ENCODE data around the gene OOSP2. TPM values are rescaled to one million over a fixed set of nuclear protein-coding genes. Genes with fewer than 3 reads are reported as not detected.

The OOSP2 gene
- total RNA-seq, 1 experiment from 2014 or later: not detected

- H3K27me3 ChIP-seq (ENCODE audit: control insufficient read depth, insufficient read depth, low read length): no peaks in the 10 kb centered on the region; the same call in 1 of the 2 replicates
- no peak overlapping the region for H3K27ac ChIP-seq (ENCODE audit: low read length)
- ATAC-seq: no peak
- no peak for TF ChIP-seq CTCF (IDR thresholded peaks at IDR 0.05)
- no peak for TF ChIP-seq POLR2AphosphoS5 (IDR thresholded peaks at IDR 0.05; ENCODE audit: low read depth, low read length)
- TF ChIP-seq REST (IDR thresholded peaks at IDR 0.05; ENCODE audit: insufficient read depth in 1 of 2, low read depth in 2 of 2, low read length in 1 of 2): no peak
- no peak for TF ChIP-seq TCF7L2 (IDR thresholded peaks at IDR 0.05; ENCODE audit: low read depth, low read length)
- TF ChIP-seq SIN3A (IDR thresholded peaks at IDR 0.05; ENCODE audit: borderline replicate concordance, insufficient read depth, low read depth, low read length): no peak
- in situ Hi-C loops (cut with HindIII; ENCODE audit: low pct_unique_long_range_greater_than_20kb, low sequenced_read_pairs): no loop called here
- DNase-seq (ENCODE audit: low read depth, low spot score): no peak
- intact Hi-C loops (cut with micrococcal nuclease; ENCODE audit: unreplicated experiment): no loop called here
- H3K9me3 ChIP-seq (ENCODE audit: control insufficient read depth, insufficient read depth, low read depth, low read length): no peaks in the 10 kb centered on the region
- no TSS peak for BruUV-seq (replicated peaks)
- POLR2A ChIA-PET: no interaction called here
- no peaks in the 10 kb centered on the region for H3K36me3 ChIP-seq (ENCODE audit: control insufficient read depth, insufficient read depth, low read length)
- no peak overlapping the region for H3K4me3 ChIP-seq (ENCODE audit: low read depth in 2 of 2, low read length in 2 of 2)
- no peaks in the 10 kb centered on the region for H3K4me1 ChIP-seq (ENCODE audit: control insufficient read depth, insufficient read depth, low read length)
- CTCF ChIA-PET: no interaction called here
These were observed 47.0 kb downstream of the OOSP2 start for GRCh38 chr11:60087239-60087638.

GRCh38 chr11:60088364-60088763 lies 48.2 kb downstream of the OOSP2 start, which contains the start of gene MS4A2:
Gene MS4A2 (plus strand): TSS chr11:60088664. CDS start chr11:60088766, 102 bp downstream.
- POLR2A ChIA-PET: no interaction called here
- DNase-seq (ENCODE audit: low read depth, low spot score) (no peak), ATAC-seq (no peak)
- no peak for TF ChIP-seq SIN3A (IDR thresholded peaks at IDR 0.05; ENCODE audit: borderline replicate concordance, insufficient read depth, low read depth, low read length)
- Histone ChIP-seq H3K9me3 (ENCODE audit: control insufficient read depth, insufficient read depth, low read depth, low read length) (no peaks in the 10 kb centered on the region), H3K36me3 (ENCODE audit: control insufficient read depth, insufficient read depth, low read length) (no peaks in the 10 kb centered on the region), H3K27ac (ENCODE audit: low read length) (no peak within 1 kb of the TSS), H3K27me3 (ENCODE audit: control insufficient read depth, insufficient read depth, low read length) (no peaks in the 10 kb centered on the region; the same call in 1 of the 2 replicates), H3K4me1 (ENCODE audit: control insufficient read depth, insufficient read depth, low read length) (no peaks in the 10 kb centered on the region), H3K4me3 (ENCODE audit: low read depth in 2 of 2, low read length in 2 of 2) (no peak within 1 kb of the TSS)
- in situ Hi-C loops (cut with HindIII; ENCODE audit: low pct_unique_long_range_greater_than_20kb, low sequenced_read_pairs) (no loop called here), intact Hi-C loops (cut with micrococcal nuclease; ENCODE audit: unreplicated experiment) (no loop called here)
- CTCF ChIA-PET: no interaction called here
- no TSS peak for BruUV-seq (replicated peaks)

- no peak for ATAC-seq
- BruUV-seq (replicated peaks): no TSS peak
- Histone ChIP-seq H3K4me1 (ENCODE audit: control insufficient read depth, insufficient read depth, low read length) (no peaks in the 10 kb centered on the region), H3K27me3 (ENCODE audit: control insufficient read depth, insufficient read depth, low read length) (no peaks in the 10 kb centered on the region; the same call in 1 of the 2 replicates), H3K9me3 (ENCODE audit: control insufficient read depth, insufficient read depth, low read depth, low read length) (no peaks in the 10 kb centered on the region), H3K36me3 (ENCODE audit: control insufficient read depth, insufficient read depth, low read length) (no peaks in the 10 kb centered on the region), H3K4me3 (ENCODE audit: low read depth in 2 of 2, low read length in 2 of 2) (no peak overlapping the region), H3K27ac (ENCODE audit: low read length) (no peak overlapping the region)
- no peak for TF ChIP-seq REST (IDR thresholded peaks at IDR 0.05; ENCODE audit: insufficient read depth in 1 of 2, low read depth in 2 of 2, low read length in 1 of 2)
- TF ChIP-seq SIN3A (IDR thresholded peaks at IDR 0.05; ENCODE audit: borderline replicate concordance, insufficient read depth, low read depth, low read length): no peak
- TF ChIP-seq POLR2AphosphoS5 (IDR thresholded peaks at IDR 0.05; ENCODE audit: low read depth, low read length): no peak
- no peak for TF ChIP-seq TCF7L2 (IDR thresholded peaks at IDR 0.05; ENCODE audit: low read depth, low read length)
- no peak for TF ChIP-seq CTCF (IDR thresholded peaks at IDR 0.05)
- ChIA-PET POLR2A (no interaction called here), CTCF (interaction anchor here (0.7 kb wide), 1 partner anchor 21 kb away, joined by 3 read pairs; no protein-coding TSS in a partner anchor)
- intact Hi-C loops (cut with micrococcal nuclease; ENCODE audit: unreplicated experiment): no loop called here
- no peak for DNase-seq (ENCODE audit: low read depth, low spot score)
- in situ Hi-C loops (cut with HindIII; ENCODE audit: low pct_unique_long_range_greater_than_20kb, low sequenced_read_pairs): no loop called here
These were observed 55.4 kb downstream of the OOSP2 start for GRCh38 chr11:60095477-60096120.

All from Panc1 (cell line).